HEK293T (cell line): ENCODE results near the gene SLCO3A1.

Experiments used
- CTCF ChIA-PET: fragments of 350-600 bp; formaldehyde crosslinking; extraction: SDS; loops from one replicate; lab custom pipeline; 2021; ENCODE audit warnings: antibody characterized with exemption, inconsistent platforms; lab: Yijun Ruan, JAX
- POLR2A ChIA-PET: fragments of 350-600 bp; formaldehyde crosslinking; extraction: SDS; loops from one replicate; lab custom pipeline; 2020; ENCODE audit warnings: antibody characterized with exemption, inconsistent platforms; lab: Yijun Ruan, JAX
- DNase-seq: peaks from one replicate; pipeline ENCODE4 v3.0.0; 2012; ENCODE audit warnings: mixed read lengths; ENCODE audit errors: extremely low spot score
- ARNT ChIP-seq: fragments of 450-650 bp; IDR thresholded peaks from 2 replicates; pipeline ENCODE4 v1.6.1; 2017; ENCODE audit warnings: mild to moderate bottlenecking
- BHLHE40 ChIP-seq: fragments of 450-650 bp; IDR thresholded peaks from 2 replicates; pipeline ENCODE4 v1.6.1; 2016; ENCODE audit warnings: mild to moderate bottlenecking, moderate library complexity, borderline replicate concordance
- CTBP1 ChIP-seq: fragments of 450-650 bp; IDR thresholded peaks from 2 replicates; pipeline ENCODE4 v1.6.1; 2016; ENCODE audit warnings: borderline replicate concordance
- ELF4 ChIP-seq: fragments of 450-650 bp; IDR thresholded peaks from 2 replicates; pipeline ENCODE4 v1.6.1; 2017; ENCODE audit warnings: antibody characterized with exemption
- FOXA1 ChIP-seq: fragments of 450-650 bp; IDR thresholded peaks from 2 replicates; pipeline ENCODE4 v1.6.1; 2016; ENCODE audit warnings: mild to moderate bottlenecking
- FOXK2 ChIP-seq: fragments of 450-650 bp; IDR thresholded peaks from 2 replicates; pipeline ENCODE4 v1.6.1; 2016; ENCODE audit warnings: mild to moderate bottlenecking
- FOXM1 ChIP-seq: fragments of 450-650 bp; IDR thresholded peaks from 2 replicates; pipeline ENCODE4 v1.6.1; 2017; ENCODE audit warnings: mild to moderate bottlenecking, borderline replicate concordance
- HDGF ChIP-seq: fragments of 450-650 bp; IDR thresholded peaks from 2 replicates; pipeline ENCODE4 v1.6.1; 2017; ENCODE audit warnings: antibody characterized with exemption, borderline replicate concordance
- L3MBTL2 ChIP-seq: fragments of 450-650 bp; conservative IDR thresholded peaks from 2 replicates; pipeline ENCODE4 v1.6.1; 2016; ENCODE audit warnings: mild to moderate bottlenecking
- LEF1 ChIP-seq: fragments of 450-650 bp; IDR thresholded peaks from 2 replicates; pipeline ENCODE4 v1.6.1; 2017; ENCODE audit warnings: mild to moderate bottlenecking, borderline replicate concordance
- NFRKB ChIP-seq: fragments of 450-650 bp; IDR thresholded peaks from 2 replicates; pipeline ENCODE4 v1.6.1; 2016; ENCODE audit warnings: mild to moderate bottlenecking, moderate library complexity
- PKNOX1 ChIP-seq: fragments of 450-650 bp; IDR thresholded peaks from 2 replicates; pipeline ENCODE4 v1.6.1; 2016
- SP1 ChIP-seq: fragments of 450-650 bp; IDR thresholded peaks from 2 replicates; pipeline ENCODE4 v1.6.1; 2017
- SUZ12 ChIP-seq: fragments of 450-650 bp; IDR thresholded peaks from 2 replicates; pipeline ENCODE4 v1.6.1; 2016; ENCODE audit warnings: mild to moderate bottlenecking
- TARDBP ChIP-seq: fragments of 450-650 bp; IDR thresholded peaks from 2 replicates; pipeline ENCODE4 v1.6.1; 2016
- ZNF384 ChIP-seq: fragments of 450-650 bp; IDR thresholded peaks from 2 replicates; pipeline ENCODE4 v1.6.1; 2016

SLCO3A1 gene

GRCh38 chr15:92115834-92116233 lies 262.3 kb downstream of the SLCO3A1 start:
- ChIA-PET POLR2A (no interaction called here), CTCF (interaction anchor here (1.1 kb wide), 1 partner anchor 25 kb away, joined by 3 read pairs; no protein-coding TSS in a partner anchor)
- no peak for DNase-seq
- TF ChIP-seq CTBP1: no peak
- TF ChIP-seq FOXK2: no peak
- TF ChIP-seq FOXA1: no peak
- TF ChIP-seq TARDBP: no peak
- TF ChIP-seq LEF1: no peak
- TF ChIP-seq BHLHE40: no peak
- TF ChIP-seq NFRKB: no peak
- TF ChIP-seq SUZ12: no peak
- no peak for TF ChIP-seq PKNOX1
- TF ChIP-seq L3MBTL2: no peak
- TF ChIP-seq HDGF: no peak

- no peak for TF ChIP-seq ARNT
- TF ChIP-seq PKNOX1: no peak
- ChIA-PET CTCF (interaction anchor here (1.1 kb wide), 1 partner anchor 25 kb away, joined by 3 read pairs; no protein-coding TSS in a partner anchor), POLR2A (no interaction called here)
- no peak for DNase-seq
These were observed 262.8 kb downstream of the SLCO3A1 start for GRCh38 chr15:92116330-92116729.

GRCh38 chr15:92117261-92117731 lies 263.8 kb downstream of the SLCO3A1 start:
- DNase-seq: no peak
- POLR2A ChIA-PET: no interaction called here
- CTCF ChIA-PET: no interaction called here
- TF ChIP-seq ARNT: no peak
- no peak for TF ChIP-seq TARDBP
- TF ChIP-seq FOXM1: no peak
- no peak for TF ChIP-seq NFRKB
- TF ChIP-seq ELF4: no peak
- TF ChIP-seq L3MBTL2: no peak
- no peak for TF ChIP-seq BHLHE40
- TF ChIP-seq FOXK2: no peak
- no peak for TF ChIP-seq CTBP1
- TF ChIP-seq SUZ12: no peak
- TF ChIP-seq SP1: no peak
- TF ChIP-seq LEF1: no peak
- no peak for TF ChIP-seq FOXA1
- TF ChIP-seq PKNOX1: no peak
- no peak for TF ChIP-seq HDGF
- TF ChIP-seq ZNF384: no peak

- POLR2A ChIA-PET: no interaction called here
- no peak for DNase-seq
- TF ChIP-seq FOXK2: no peak
- TF ChIP-seq TARDBP: no peak
- no peak for TF ChIP-seq BHLHE40
- CTCF ChIA-PET: interaction anchor here (0.6 kb wide), 1 partner anchor 810 kb away, joined by 4 read pairs; no protein-coding TSS in a partner anchor
These were observed 264.8 kb downstream of the SLCO3A1 start for GRCh38 chr15:92118162-92118935.

GRCh38 chr15:92118936-92119325 lies 265.4 kb downstream of the SLCO3A1 start:
- POLR2A ChIA-PET: no interaction called here
- TF ChIP-seq HDGF (no peak), L3MBTL2 (no peak), PKNOX1 (no peak), SP1 (no peak), ARNT (no peak), BHLHE40 (no peak), CTBP1 (no peak), FOXA1 (no peak), ELF4 (no peak), SUZ12 (no peak), NFRKB (no peak), FOXM1 (no peak), LEF1 (no peak), ZNF384 (no peak), TARDBP (no peak), FOXK2 (no peak)
- DNase-seq: no peak
- CTCF ChIA-PET: interaction anchor here (0.6 kb wide), 1 partner anchor 810 kb away, joined by 4 read pairs; no protein-coding TSS in a partner anchor
